ENCODE data around the gene CKMT2. TPM values are rescaled to one million over a fixed set of nuclear protein-coding genes. Genes with fewer than 3 reads are reported as not detected.
"Not testable (repeated sequence)": the region's sequence is repeated elsewhere in the genome, so short reads cannot be mapped to it uniquely, and the experiment has no call there.

Gene CKMT2
- total and polyA plus RNA-seq, 8 donors: 1.5 to 6.0 (median 4.8) TPM

- H3K4me1 ChIP-seq: no peaks in the 10 kb centered on the region
- no peaks in the 10 kb centered on the region for H3K27me3 ChIP-seq
- no peak overlapping the region for H3K4me3 ChIP-seq
- no peak for ATAC-seq
- H3K27ac ChIP-seq: no peak overlapping the region
- TF ChIP-seq CTCF (IDR thresholded peaks at IDR 0.05): no peak
- no peaks in the 10 kb centered on the region for H3K9me3 ChIP-seq
- no peak for DNase-seq
- no peaks in the 10 kb centered on the region for H3K36me3 ChIP-seq
- intact Hi-C loops (cut with DNase I): no loop called here
Observed at GRCh38 chr5:81286059-81286617, 53.0 kb downstream of the CKMT2 start.

- no peak overlapping the region for H3K27ac ChIP-seq
- H3K27me3 ChIP-seq: no peaks in the 10 kb centered on the region
- H3K36me3 ChIP-seq: no peaks in the 10 kb centered on the region
- DNase-seq: no peak
- no peak for ATAC-seq
- no peak for TF ChIP-seq CTCF (IDR thresholded peaks at IDR 0.05)
- no peak overlapping the region for H3K4me3 ChIP-seq
- intact Hi-C loops (cut with DNase I): no loop called here
- H3K4me1 ChIP-seq: no peaks in the 10 kb centered on the region
- H3K9me3 ChIP-seq: peaks cover 0 to 12% of the 10 kb centered on the region in 2 donors
Observed at GRCh38 chr5:81288021-81288433, 54.9 kb downstream of the CKMT2 start.

- no peaks in the 10 kb centered on the region for H3K4me1 ChIP-seq
- H3K4me3 ChIP-seq: no peak overlapping the region
- peaks cover 0 to 19% of the 10 kb centered on the region in 2 donors for H3K9me3 ChIP-seq
- no peak overlapping the region for H3K27ac ChIP-seq
- TF ChIP-seq CTCF (IDR thresholded peaks at IDR 0.05): no peak
- ATAC-seq (no peak), DNase-seq (no peak)
- H3K36me3 ChIP-seq: no peaks in the 10 kb centered on the region
- intact Hi-C loops (cut with DNase I): no loop called here
- H3K27me3 ChIP-seq: no peaks in the 10 kb centered on the region
Observed at GRCh38 chr5:81290146-81290545, 57.0 kb downstream of the CKMT2 start.

GRCh38 chr5:81292130-81292529 is 59.0 kb downstream of the CKMT2 start:
- Histone ChIP-seq H3K4me1 (no peaks in the 10 kb centered on the region), H3K9me3 (peaks cover 0 to 19% of the 10 kb centered on the region in 2 donors), H3K27me3 (no peaks in the 10 kb centered on the region), H3K36me3 (no peaks in the 10 kb centered on the region), H3K4me3 (no peak overlapping the region), H3K27ac (no peak overlapping the region)
- intact Hi-C loops (cut with DNase I): no loop called here
- ATAC-seq: no peak
- no peak for TF ChIP-seq CTCF (IDR thresholded peaks at IDR 0.05)
- no peak for DNase-seq

GRCh38 chr5:81294021-81294420 is 60.9 kb downstream of the CKMT2 start:
- H3K4me1 ChIP-seq; ATAC-seq; H3K27ac ChIP-seq; intact Hi-C loops (cut with DNase I); H3K36me3 ChIP-seq; DNase-seq; H3K27me3 ChIP-seq; H3K4me3 ChIP-seq: not testable (repeated sequence)
- peaks cover 0 to 19% of the 10 kb centered on the region in 2 donors for H3K9me3 ChIP-seq

- ATAC-seq (no peak), DNase-seq (no peak)
- intact Hi-C loops (cut with DNase I): no loop called here
- Histone ChIP-seq H3K36me3 (no peaks in the 10 kb centered on the region), H3K4me3 (no peak overlapping the region), H3K27me3 (no peaks in the 10 kb centered on the region), H3K27ac (no peak overlapping the region), H3K9me3 (peaks cover 0 to 11% of the 10 kb centered on the region in 2 donors), H3K4me1 (peaks cover 0 to 30% of the 10 kb centered on the region in 2 donors)
- no peak for TF ChIP-seq CTCF (IDR thresholded peaks at IDR 0.05)
Observed at GRCh38 chr5:81297531-81297930, 64.4 kb downstream of the CKMT2 start.
